Measurements from ENCODE around the gene TPRG1.

DNA sequence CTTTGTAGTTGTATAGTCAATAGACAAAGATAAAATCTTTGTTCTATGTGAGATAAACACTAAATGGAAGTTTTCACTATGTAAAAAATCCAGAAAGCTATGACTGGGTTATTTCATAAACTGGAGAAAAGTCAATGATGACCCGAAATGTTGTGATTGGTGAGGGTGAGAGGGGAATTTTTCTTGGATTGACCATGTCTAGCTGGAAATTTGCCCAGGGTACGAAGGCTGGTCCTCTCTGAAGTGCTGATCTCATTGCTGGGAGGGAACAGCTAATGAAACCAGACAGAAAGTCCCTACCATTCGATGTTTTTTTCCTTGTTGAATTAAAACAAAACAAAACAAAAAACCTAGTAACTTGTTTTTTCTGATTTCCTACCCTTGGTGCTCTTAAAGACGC lies 14.3 kb downstream of the TPRG1 start:
- TF ChIP-seq, protein P1, sequence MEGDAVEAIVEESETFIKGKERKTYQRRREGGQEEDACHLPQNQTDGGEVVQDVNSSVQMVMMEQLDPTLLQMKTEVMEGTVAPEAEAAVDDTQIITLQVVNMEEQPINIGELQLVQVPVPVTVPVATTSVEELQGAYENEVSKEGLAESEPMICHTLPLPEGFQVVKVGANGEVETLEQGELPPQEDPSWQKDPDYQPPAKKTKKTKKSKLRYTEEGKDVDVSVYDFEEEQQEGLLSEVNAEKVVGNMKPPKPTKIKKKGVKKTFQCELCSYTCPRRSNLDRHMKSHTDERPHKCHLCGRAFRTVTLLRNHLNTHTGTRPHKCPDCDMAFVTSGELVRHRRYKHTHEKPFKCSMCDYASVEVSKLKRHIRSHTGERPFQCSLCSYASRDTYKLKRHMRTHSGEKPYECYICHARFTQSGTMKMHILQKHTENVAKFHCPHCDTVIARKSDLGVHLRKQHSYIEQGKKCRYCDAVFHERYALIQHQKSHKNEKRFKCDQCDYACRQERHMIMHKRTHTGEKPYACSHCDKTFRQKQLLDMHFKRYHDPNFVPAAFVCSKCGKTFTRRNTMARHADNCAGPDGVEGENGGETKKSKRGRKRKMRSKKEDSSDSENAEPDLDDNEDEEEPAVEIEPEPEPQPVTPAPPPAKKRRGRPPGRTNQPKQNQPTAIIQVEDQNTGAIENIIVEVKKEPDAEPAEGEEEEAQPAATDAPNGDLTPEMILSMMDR (IDR thresholded peaks at IDR 0.05; ENCODE audit: insufficient read depth, low read length, poor library complexity, severe bottlenecking), result no peak
- no peak for TF ChIP-seq EZH2phosphoT487 (conservative IDR thresholded peaks at IDR 0.05; ENCODE audit: low read length)

All from SU-DHL-6 (cell line).